HG03175 (cell line): ENCODE results near the gene DACT3.

Source experiments
- ATAC-seq: cut with Tn5 transposase; IDR thresholded peaks from one replicate; pipeline ENCODE4 v1.9.1; 2021; ENCODE audit warnings: mild to moderate bottlenecking, moderate library complexity; ENCODE audit not compliant: unreplicated experiment

DACT3 gene

GRCh38 chr19:46661020-46661731 is at the start of gene DACT3:
TSS of gene DACT3 (minus strand) at chr19:46661182. CDS start at chr19:46661064, 118 bp downstream.
- peak; percentile 90 for ATAC-seq

GRCh38 chr19:46710687-46711086 is 49.7 kb upstream of the DACT3 start:
- no peak for ATAC-seq

GRCh38 chr19:46704379-46705076 is 43.5 kb upstream of the DACT3 start:
- ATAC-seq = no peak

GRCh38 chr19:46700704-46701103 is 39.7 kb upstream of the DACT3 start:
- no peak for ATAC-seq

- ATAC-seq = no peak
Measured at GRCh38 chr19:46698395-46699321, 37.7 kb upstream of the DACT3 start.

GRCh38 chr19:46697204-46697960 is 36.4 kb upstream of the DACT3 start:
- no peak for ATAC-seq

- ATAC-seq = no peak
Measured at GRCh38 chr19:46696866-46697203, 35.9 kb upstream of the DACT3 start.

GRCh38 chr19:46696052-46696451 is 35.1 kb upstream of the DACT3 start:
- no peak for ATAC-seq

- ATAC-seq = no peak
Measured at GRCh38 chr19:46693760-46694159, 32.8 kb upstream of the DACT3 start.

- ATAC-seq = no peak
Measured at GRCh38 chr19:46692918-46693722, 32.1 kb upstream of the DACT3 start.

- no peak for ATAC-seq
Measured at GRCh38 chr19:46691948-46692347, 31.0 kb upstream of the DACT3 start.

- ATAC-seq = no peak
Measured at GRCh38 chr19:46691104-46691503, 30.1 kb upstream of the DACT3 start.

- no peak for ATAC-seq
Measured at GRCh38 chr19:46689358-46689757, 28.4 kb upstream of the DACT3 start.

- no peak for ATAC-seq
Measured at GRCh38 chr19:46687438-46688145, 26.6 kb upstream of the DACT3 start.

- no peak for ATAC-seq
Measured at GRCh38 chr19:46685189-46685588, 24.2 kb upstream of the DACT3 start.

- ATAC-seq = no peak
Measured at GRCh38 chr19:46678110-46678732, 17.2 kb upstream of the DACT3 start.

- ATAC-seq = no peak
Measured at GRCh38 chr19:46674416-46675178, 13.6 kb upstream of the DACT3 start.

- no peak for ATAC-seq
Measured at GRCh38 chr19:46670813-46671212, 9.8 kb upstream of the DACT3 start.
